ENCODE measurements around the gene THADA. TPM values are rescaled to one million over a fixed set of nuclear protein-coding genes. Genes with fewer than 3 reads are reported as not detected.
A peak's percentile ranks its signal among the peaks of the same experiment; 100 is the strongest.

THADA gene
- total RNA-seq, 1 donor from 2014 or later = 14.2 TPM

GRCh38 chr2:43269074-43269572, 326.7 kb downstream of the THADA start:
- ATAC-seq (ENCODE audit: poor library complexity) (peak; percentile 84), DNase-seq (peak; percentile 94)
- intact Hi-C loops (cut with DNase I) = loop anchor here (5.0 kb wide), 1 partner anchor 63 kb away; no protein-coding TSS in a partner anchor

GRCh38 chr2:43268066-43268953, 327.5 kb downstream of the THADA start:
- ATAC-seq (ENCODE audit: poor library complexity) = peak; percentile 6
- intact Hi-C loops (cut with DNase I) = loop anchor here (5.0 kb wide), 1 partner anchor 64 kb away; no protein-coding TSS in a partner anchor
- DNase-seq = peak; percentile 46

GRCh38 chr2:43267381-43267780, 328.5 kb downstream of the THADA start:
- no peak for DNase-seq
- ATAC-seq (ENCODE audit: poor library complexity) = no peak
- intact Hi-C loops (cut with DNase I) = loop anchor here (5.0 kb wide), 1 partner anchor 65 kb away; no protein-coding TSS in a partner anchor

GRCh38 chr2:43266711-43267111, 329.1 kb downstream of the THADA start:
- ATAC-seq (ENCODE audit: poor library complexity) = no peak

GRCh38 chr2:43265421-43265820, 330.4 kb downstream of the THADA start:
- ATAC-seq (ENCODE audit: poor library complexity) (peak; percentile 25), DNase-seq (peak; percentile 77)
- intact Hi-C loops (cut with DNase I) = loop anchor here (5.0 kb wide), 1 partner anchor 67 kb away; no protein-coding TSS in a partner anchor

More at GRCh38 chr2:43266711-43267111, 329.1 kb downstream of the THADA start:
- intact Hi-C loops (cut with DNase I) = loop anchor here (5.0 kb wide), 1 partner anchor 66 kb away; no protein-coding TSS in a partner anchor
- DNase-seq = peak; percentile 82

- intact Hi-C loops (cut with DNase I) = loop anchor here (5.0 kb wide), 1 partner anchor 67 kb away; no protein-coding TSS in a partner anchor
These were observed 330.8 kb downstream of the THADA start for GRCh38 chr2:43265001-43265400.

GRCh38 chr2:43262951-43263350, 332.9 kb downstream of the THADA start:
- ATAC-seq (ENCODE audit: poor library complexity) = no peak
- DNase-seq = no peak
- intact Hi-C loops (cut with DNase I) = no loop called here

More at GRCh38 chr2:43265001-43265400, 330.8 kb downstream of the THADA start:
- ATAC-seq (ENCODE audit: poor library complexity) = no peak
- peak; percentile 84 for DNase-seq

GRCh38 chr2:43262239-43262638, 333.6 kb downstream of the THADA start:
- intact Hi-C loops (cut with DNase I) = no loop called here
- DNase-seq = no peak
- ATAC-seq (ENCODE audit: poor library complexity) = no peak

GRCh38 chr2:43259512-43259911, 336.3 kb downstream of the THADA start:
- ATAC-seq (ENCODE audit: poor library complexity) = no peak
- intact Hi-C loops (cut with DNase I) = no loop called here
- DNase-seq = no peak

GRCh38 chr2:43258547-43259156, 337.2 kb downstream of the THADA start:
- no peak for DNase-seq
- ATAC-seq (ENCODE audit: poor library complexity) = no peak
- intact Hi-C loops (cut with DNase I) = no loop called here

GRCh38 chr2:43255296-43255910, 340.4 kb downstream of the THADA start:
- no peak for DNase-seq
- ATAC-seq (ENCODE audit: poor library complexity) = no peak
- intact Hi-C loops (cut with DNase I) = no loop called here

GRCh38 chr2:43254331-43254730, 341.5 kb downstream of the THADA start:
- intact Hi-C loops (cut with DNase I) = no loop called here
- no peak for DNase-seq
- ATAC-seq (ENCODE audit: poor library complexity) = no peak

- ATAC-seq (ENCODE audit: poor library complexity) (peak; percentile 62), DNase-seq (no peak)
- intact Hi-C loops (cut with DNase I) = no loop called here
These were observed 344.6 kb downstream of the THADA start for GRCh38 chr2:43251171-43251731.

- ATAC-seq (ENCODE audit: poor library complexity) (no peak), DNase-seq (no peak)
- intact Hi-C loops (cut with DNase I) = no loop called here
These were observed 345.8 kb downstream of the THADA start for GRCh38 chr2:43250015-43250414.

GRCh38 chr2:43248621-43249020, 347.2 kb downstream of the THADA start:
- intact Hi-C loops (cut with DNase I) = no loop called here
- DNase-seq (no peak), ATAC-seq (ENCODE audit: poor library complexity) (no peak)

- no peak for DNase-seq
- intact Hi-C loops (cut with DNase I) = no loop called here
- ATAC-seq (ENCODE audit: poor library complexity) = no peak
These were observed 349.2 kb downstream of the THADA start for GRCh38 chr2:43246641-43247040.

- no peak for DNase-seq
- intact Hi-C loops (cut with DNase I) = no loop called here
- no peak for ATAC-seq (ENCODE audit: poor library complexity)
These were observed 354.3 kb downstream of the THADA start for GRCh38 chr2:43241558-43241957.

- ATAC-seq (ENCODE audit: poor library complexity) (no peak), DNase-seq (no peak)
- intact Hi-C loops (cut with DNase I) = no loop called here
These were observed 355.1 kb downstream of the THADA start for GRCh38 chr2:43240766-43241150.

All from Right ventricle myocardium superior (tissue), 1 donor.